Breast epithelium (tissue), 4 donors: ENCODE data around the gene ADAM12. TPM values are rescaled to one million over a fixed set of nuclear protein-coding genes. Genes with fewer than 3 reads are reported as not detected.

Source experiments
- DNase-seq, 2 donors: peaks; one replicate each; pipeline ENCODE4 v3.0.0-alpha.2; 2019; ENCODE audit warnings: low spot score in 2 of 2
- H3K27ac ChIP-seq, 2 donors: fragments of 200-600 bp; sonication (generic) in 1 of 2; one replicate each; pipeline ENCODE4 v1.5.1; 2016 to 2019; ENCODE audit warnings: mild to moderate bottlenecking in 1 of 2
- H3K27me3 ChIP-seq, 2 donors: fragments of 200-600 bp; sonication (generic) in 1 of 2; one replicate each; pipeline versions ENCODE4 v1.5.1 to v1.6.0; 2017 to 2019; ENCODE audit warnings: control low read depth in 1 of 2, mild to moderate bottlenecking in 1 of 2
- H3K36me3 ChIP-seq: fragments of 200-600 bp; one replicate; pipeline ENCODE4 v1.5.1; 2019
- H3K4me1 ChIP-seq, 2 donors: fragments of 200-600 bp; sonication (generic); one replicate each; pipeline ENCODE4 v1.5.1; 2016 to 2019; ENCODE audit warnings: control low read depth in 1 of 2
- H3K4me3 ChIP-seq, 3 donors: fragments of 200-600 bp; sonication (generic); 1 replicate in 2 of 3; 2 replicates in 1 of 3; pipeline ENCODE4 v1.5.1; 2016 to 2019; ENCODE audit warnings: mild to moderate bottlenecking in 3 of 3, moderate library complexity in 2 of 3
- H3K9me3 ChIP-seq, 2 donors: fragments of 200-600 bp; sonication (generic) in 1 of 2; one replicate each; pipeline ENCODE4 v1.5.1; 2016 to 2019; ENCODE audit warnings: control low read depth in 1 of 2
- CTCF ChIP-seq, 3 donors: fragments of 450-650 bp; IDR thresholded peaks; one replicate each; pipeline ENCODE4 v1.5.1; 2016 to 2017; ENCODE audit warnings: antibody characterized with exemption in 3 of 3, mild to moderate bottlenecking in 3 of 3, moderate library complexity in 3 of 3
- POLR2A ChIP-seq: fragments of 450-650 bp; IDR thresholded peaks from one replicate; pipeline ENCODE4 v1.6.1; 2016; ENCODE audit warnings: antibody characterized with exemption, mild to moderate bottlenecking, moderate library complexity
- POLR2AphosphoS5 ChIP-seq, 3 donors: sonication (generic); formaldehyde crosslinking; IDR thresholded peaks; one replicate each; pipeline ENCODE4 v1.6.1; 2017; ENCODE audit warnings: antibody characterized with exemption in 3 of 3
- intact Hi-C: fragments of 100-400 bp; cut with DNase I; formaldehyde crosslinking; loops from one replicate; pipeline ENCODE4 v1.15.1; 2023; ENCODE audit warnings: low total_unique reads
- total RNA-seq, 3 donors: library from RNA; depleted of rRNA; stranded (reverse); fragments of >200 nt; gene quantifications; one replicate each; pipeline ENCODE4 v1.1.0, GENCODE V29; 2016

Gene ADAM12
- total RNA-seq, 3 donors from 2014 or later = 8.6 to 16.4 (median 13.9) TPM

- Histone ChIP-seq H3K4me3 (no peak overlapping the region), H3K36me3 (no peaks in the 10 kb centered on the region), H3K27ac (peak overlapping the region; percentile 34 to 48), H3K9me3 (no peaks in the 10 kb centered on the region), H3K27me3 (no peaks in the 10 kb centered on the region), H3K4me1 (no peaks in the 10 kb centered on the region)
- intact Hi-C loops = no loop called here
- DNase-seq = no peak
- no peak for TF ChIP-seq POLR2A
- TF ChIP-seq POLR2AphosphoS5 (IDR thresholded peaks at IDR 0.05) = no peak
- no peak for TF ChIP-seq CTCF (IDR thresholded peaks at IDR 0.05)
These were observed 152.9 kb downstream of the ADAM12 start for GRCh38 chr10:126235091-126235978.

- Histone ChIP-seq H3K4me1 (no peaks in the 10 kb centered on the region), H3K4me3 (no peak overlapping the region), H3K27ac (no peak overlapping the region), H3K27me3 (no peaks in the 10 kb centered on the region), H3K36me3 (no peaks in the 10 kb centered on the region), H3K9me3 (no peaks in the 10 kb centered on the region)
- DNase-seq = no peak
- intact Hi-C loops = no loop called here
- TF ChIP-seq CTCF (IDR thresholded peaks at IDR 0.05) (no peak), POLR2AphosphoS5 (IDR thresholded peaks at IDR 0.05) (no peak), POLR2A (no peak)
These were observed 153.6 kb downstream of the ADAM12 start for GRCh38 chr10:126234630-126235029.

- no peaks in the 10 kb centered on the region for H3K9me3 ChIP-seq
- TF ChIP-seq POLR2A = no peak
- TF ChIP-seq POLR2AphosphoS5 (IDR thresholded peaks at IDR 0.05) = no peak
- no peak for TF ChIP-seq CTCF (IDR thresholded peaks at IDR 0.05)
- intact Hi-C loops = no loop called here
These were observed 154.8 kb downstream of the ADAM12 start for GRCh38 chr10:126233182-126234148.

GRCh38 chr10:126230587-126230986 lies 157.7 kb downstream of the ADAM12 start:
- Histone ChIP-seq H3K27ac (no peak overlapping the region), H3K27me3 (no peaks in the 10 kb centered on the region), H3K9me3 (no peaks in the 10 kb centered on the region), H3K36me3 (no peaks in the 10 kb centered on the region), H3K4me1 (no peaks in the 10 kb centered on the region), H3K4me3 (no peak overlapping the region)
- intact Hi-C loops = no loop called here
- no peak for DNase-seq
- TF ChIP-seq POLR2AphosphoS5 (IDR thresholded peaks at IDR 0.05) (no peak), CTCF (IDR thresholded peaks at IDR 0.05) (no peak), POLR2A (no peak)

More at GRCh38 chr10:126233182-126234148, 154.8 kb downstream of the ADAM12 start:
- Histone ChIP-seq H3K27ac (no peak overlapping the region), H3K4me3 (no peak overlapping the region), H3K4me1 (no peaks in the 10 kb centered on the region), H3K27me3 (no peaks in the 10 kb centered on the region), H3K36me3 (no peaks in the 10 kb centered on the region)
- no peak for DNase-seq
